ENCODE results near the gene HNRNPK. TPM values are rescaled to one million over a fixed set of nuclear protein-coding genes. Genes with fewer than 3 reads are reported as not detected.

Gene HNRNPK
- total and polyA plus RNA-seq, 2 of the 13 experiments (the other 11 are each of a cell fraction or from before 2014, with no cell fraction given) = 321 to 712 TPM

DNA sequence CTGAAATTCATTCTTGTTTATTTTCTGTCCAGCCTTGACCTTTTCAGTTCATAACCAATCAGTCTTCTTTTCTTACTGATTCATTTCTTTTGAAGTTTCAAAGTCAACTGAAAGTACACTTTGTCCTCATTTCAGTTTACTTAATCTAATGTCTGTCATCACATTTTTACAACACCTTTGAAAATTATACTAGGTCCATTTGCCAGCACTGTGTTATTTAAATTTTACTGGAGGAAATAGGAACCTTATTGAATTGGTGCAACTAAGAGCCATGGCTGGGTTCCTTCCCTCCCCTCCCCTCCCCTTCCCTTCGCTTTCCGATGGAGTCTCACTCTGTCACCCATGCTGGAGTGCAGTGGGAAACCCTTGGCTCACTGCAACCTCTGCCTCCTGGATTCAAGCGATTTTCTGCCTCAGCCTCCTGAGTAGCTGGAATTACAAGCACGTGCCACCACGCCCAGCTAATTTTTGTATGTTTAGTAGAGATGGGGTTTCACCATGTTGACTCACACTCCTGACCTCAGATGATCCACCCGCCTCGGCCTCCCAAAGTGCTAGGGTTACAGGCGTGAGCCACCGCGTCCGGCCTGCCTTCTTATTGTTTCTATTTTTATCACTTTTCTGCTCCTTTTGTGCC lies 6.9 kb upstream of the HNRNPK start (continued):
- TF ChIP-seq, protein P1, sequence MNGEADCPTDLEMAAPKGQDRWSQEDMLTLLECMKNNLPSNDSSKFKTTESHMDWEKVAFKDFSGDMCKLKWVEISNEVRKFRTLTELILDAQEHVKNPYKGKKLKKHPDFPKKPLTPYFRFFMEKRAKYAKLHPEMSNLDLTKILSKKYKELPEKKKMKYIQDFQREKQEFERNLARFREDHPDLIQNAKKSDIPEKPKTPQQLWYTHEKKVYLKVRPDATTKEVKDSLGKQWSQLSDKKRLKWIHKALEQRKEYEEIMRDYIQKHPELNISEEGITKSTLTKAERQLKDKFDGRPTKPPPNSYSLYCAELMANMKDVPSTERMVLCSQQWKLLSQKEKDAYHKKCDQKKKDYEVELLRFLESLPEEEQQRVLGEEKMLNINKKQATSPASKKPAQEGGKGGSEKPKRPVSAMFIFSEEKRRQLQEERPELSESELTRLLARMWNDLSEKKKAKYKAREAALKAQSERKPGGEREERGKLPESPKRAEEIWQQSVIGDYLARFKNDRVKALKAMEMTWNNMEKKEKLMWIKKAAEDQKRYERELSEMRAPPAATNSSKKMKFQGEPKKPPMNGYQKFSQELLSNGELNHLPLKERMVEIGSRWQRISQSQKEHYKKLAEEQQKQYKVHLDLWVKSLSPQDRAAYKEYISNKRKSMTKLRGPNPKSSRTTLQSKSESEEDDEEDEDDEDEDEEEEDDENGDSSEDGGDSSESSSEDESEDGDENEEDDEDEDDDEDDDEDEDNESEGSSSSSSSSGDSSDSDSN (CRISPR knock-in tag; IDR thresholded peaks at IDR 0.05) = peak; percentile 40; the same call in 1 of the 2 replicates
- TF ChIP-seq ZNF431 (CRISPR knock-in tag; IDR thresholded peaks at IDR 0.05; ENCODE audit: borderline replicate concordance, low read depth) (no peak), KLF9 (CRISPR knock-in tag; IDR thresholded peaks at IDR 0.05; ENCODE audit: low read depth) (no peak), THAP11 (CRISPR knock-in tag; IDR thresholded peaks at IDR 0.05) (peak; percentile 64; the same call in 1 of the 2 replicates), CREB1 (IDR thresholded peaks at IDR 0.05) (0 out of 2 replicates have a peak, but pooled peaks have one; percentile 3), CREB1 (CRISPR knock-in tag; IDR thresholded peaks at IDR 0.05) (peak; percentile 59; the same call in 1 of the 2 replicates), ZNF792 (CRISPR knock-in tag; IDR thresholded peaks at IDR 0.05) (peak; percentile 49; the same call in 1 of the 2 replicates), ZNF292 (CRISPR knock-in tag; IDR thresholded peaks at IDR 0.05; ENCODE audit: borderline replicate concordance, low read depth) (peak; percentile 81; the same call in 1 of the 2 replicates), ZNF737 (CRISPR knock-in tag; IDR thresholded peaks at IDR 0.05; ENCODE audit: borderline replicate concordance) (no peak), MAF1 (CRISPR knock-in tag; IDR thresholded peaks at IDR 0.05; ENCODE audit: borderline replicate concordance) (no peak), RELA (CRISPR knock-in tag; IDR thresholded peaks at IDR 0.05) (no peak), YEATS2 (CRISPR knock-in tag; IDR thresholded peaks at IDR 0.05; ENCODE audit: borderline replicate concordance) (0 out of 2 replicates have a peak, but pooled peaks have one; percentile 24), ZNF101 (CRISPR knock-in tag; IDR thresholded peaks at IDR 0.05; ENCODE audit: borderline replicate concordance, low read depth) (no peak)
- TF ChIP-seq, protein P2, sequence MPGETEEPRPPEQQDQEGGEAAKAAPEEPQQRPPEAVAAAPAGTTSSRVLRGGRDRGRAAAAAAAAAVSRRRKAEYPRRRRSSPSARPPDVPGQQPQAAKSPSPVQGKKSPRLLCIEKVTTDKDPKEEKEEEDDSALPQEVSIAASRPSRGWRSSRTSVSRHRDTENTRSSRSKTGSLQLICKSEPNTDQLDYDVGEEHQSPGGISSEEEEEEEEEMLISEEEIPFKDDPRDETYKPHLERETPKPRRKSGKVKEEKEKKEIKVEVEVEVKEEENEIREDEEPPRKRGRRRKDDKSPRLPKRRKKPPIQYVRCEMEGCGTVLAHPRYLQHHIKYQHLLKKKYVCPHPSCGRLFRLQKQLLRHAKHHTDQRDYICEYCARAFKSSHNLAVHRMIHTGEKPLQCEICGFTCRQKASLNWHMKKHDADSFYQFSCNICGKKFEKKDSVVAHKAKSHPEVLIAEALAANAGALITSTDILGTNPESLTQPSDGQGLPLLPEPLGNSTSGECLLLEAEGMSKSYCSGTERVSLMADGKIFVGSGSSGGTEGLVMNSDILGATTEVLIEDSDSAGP (CRISPR knock-in tag; IDR thresholded peaks at IDR 0.05; ENCODE audit: borderline replicate concordance) = 0 out of 2 replicates have a peak, but pooled peaks have one; percentile 38
- TF ChIP-seq, protein P3, sequence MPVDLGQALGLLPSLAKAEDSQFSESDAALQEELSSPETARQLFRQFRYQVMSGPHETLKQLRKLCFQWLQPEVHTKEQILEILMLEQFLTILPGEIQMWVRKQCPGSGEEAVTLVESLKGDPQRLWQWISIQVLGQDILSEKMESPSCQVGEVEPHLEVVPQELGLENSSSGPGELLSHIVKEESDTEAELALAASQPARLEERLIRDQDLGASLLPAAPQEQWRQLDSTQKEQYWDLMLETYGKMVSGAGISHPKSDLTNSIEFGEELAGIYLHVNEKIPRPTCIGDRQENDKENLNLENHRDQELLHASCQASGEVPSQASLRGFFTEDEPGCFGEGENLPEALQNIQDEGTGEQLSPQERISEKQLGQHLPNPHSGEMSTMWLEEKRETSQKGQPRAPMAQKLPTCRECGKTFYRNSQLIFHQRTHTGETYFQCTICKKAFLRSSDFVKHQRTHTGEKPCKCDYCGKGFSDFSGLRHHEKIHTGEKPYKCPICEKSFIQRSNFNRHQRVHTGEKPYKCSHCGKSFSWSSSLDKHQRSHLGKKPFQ (CRISPR knock-in tag; IDR thresholded peaks at IDR 0.05; ENCODE audit: insufficient replicate concordance) = peak; percentile 43
- TF ChIP-seq, protein P4, sequence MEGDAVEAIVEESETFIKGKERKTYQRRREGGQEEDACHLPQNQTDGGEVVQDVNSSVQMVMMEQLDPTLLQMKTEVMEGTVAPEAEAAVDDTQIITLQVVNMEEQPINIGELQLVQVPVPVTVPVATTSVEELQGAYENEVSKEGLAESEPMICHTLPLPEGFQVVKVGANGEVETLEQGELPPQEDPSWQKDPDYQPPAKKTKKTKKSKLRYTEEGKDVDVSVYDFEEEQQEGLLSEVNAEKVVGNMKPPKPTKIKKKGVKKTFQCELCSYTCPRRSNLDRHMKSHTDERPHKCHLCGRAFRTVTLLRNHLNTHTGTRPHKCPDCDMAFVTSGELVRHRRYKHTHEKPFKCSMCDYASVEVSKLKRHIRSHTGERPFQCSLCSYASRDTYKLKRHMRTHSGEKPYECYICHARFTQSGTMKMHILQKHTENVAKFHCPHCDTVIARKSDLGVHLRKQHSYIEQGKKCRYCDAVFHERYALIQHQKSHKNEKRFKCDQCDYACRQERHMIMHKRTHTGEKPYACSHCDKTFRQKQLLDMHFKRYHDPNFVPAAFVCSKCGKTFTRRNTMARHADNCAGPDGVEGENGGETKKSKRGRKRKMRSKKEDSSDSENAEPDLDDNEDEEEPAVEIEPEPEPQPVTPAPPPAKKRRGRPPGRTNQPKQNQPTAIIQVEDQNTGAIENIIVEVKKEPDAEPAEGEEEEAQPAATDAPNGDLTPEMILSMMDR (CRISPR knock-in tag; IDR thresholded peaks at IDR 0.05) = no peak
- TF ChIP-seq, protein P5, sequence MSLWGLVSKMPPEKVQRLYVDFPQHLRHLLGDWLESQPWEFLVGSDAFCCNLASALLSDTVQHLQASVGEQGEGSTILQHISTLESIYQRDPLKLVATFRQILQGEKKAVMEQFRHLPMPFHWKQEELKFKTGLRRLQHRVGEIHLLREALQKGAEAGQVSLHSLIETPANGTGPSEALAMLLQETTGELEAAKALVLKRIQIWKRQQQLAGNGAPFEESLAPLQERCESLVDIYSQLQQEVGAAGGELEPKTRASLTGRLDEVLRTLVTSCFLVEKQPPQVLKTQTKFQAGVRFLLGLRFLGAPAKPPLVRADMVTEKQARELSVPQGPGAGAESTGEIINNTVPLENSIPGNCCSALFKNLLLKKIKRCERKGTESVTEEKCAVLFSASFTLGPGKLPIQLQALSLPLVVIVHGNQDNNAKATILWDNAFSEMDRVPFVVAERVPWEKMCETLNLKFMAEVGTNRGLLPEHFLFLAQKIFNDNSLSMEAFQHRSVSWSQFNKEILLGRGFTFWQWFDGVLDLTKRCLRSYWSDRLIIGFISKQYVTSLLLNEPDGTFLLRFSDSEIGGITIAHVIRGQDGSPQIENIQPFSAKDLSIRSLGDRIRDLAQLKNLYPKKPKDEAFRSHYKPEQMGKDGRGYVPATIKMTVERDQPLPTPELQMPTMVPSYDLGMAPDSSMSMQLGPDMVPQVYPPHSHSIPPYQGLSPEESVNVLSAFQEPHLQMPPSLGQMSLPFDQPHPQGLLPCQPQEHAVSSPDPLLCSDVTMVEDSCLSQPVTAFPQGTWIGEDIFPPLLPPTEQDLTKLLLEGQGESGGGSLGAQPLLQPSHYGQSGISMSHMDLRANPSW (CRISPR knock-in tag; IDR thresholded peaks at IDR 0.05; ENCODE audit: borderline replicate concordance) = no peak
- TF ChIP-seq, protein P6, sequence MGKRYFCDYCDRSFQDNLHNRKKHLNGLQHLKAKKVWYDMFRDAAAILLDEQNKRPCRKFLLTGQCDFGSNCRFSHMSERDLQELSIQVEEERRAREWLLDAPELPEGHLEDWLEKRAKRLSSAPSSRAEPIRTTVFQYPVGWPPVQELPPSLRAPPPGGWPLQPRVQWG (CRISPR knock-in tag; IDR thresholded peaks at IDR 0.05; ENCODE audit: borderline replicate concordance, low read depth) = no peak

All from HepG2 (cell line).